Breast epithelium (tissue), 3 donors: ENCODE results near the gene LHPP.

Source experiments
- CTCF ChIP-seq, 3 donors: fragments of 450-650 bp; IDR thresholded peaks; one replicate each; pipeline ENCODE4 v1.5.1; 2016 to 2017; ENCODE audit warnings: antibody characterized with exemption in 3 of 3, mild to moderate bottlenecking in 3 of 3, moderate library complexity in 3 of 3
- POLR2AphosphoS5 ChIP-seq, 3 donors: sonication (generic); formaldehyde crosslinking; IDR thresholded peaks; one replicate each; pipeline ENCODE4 v1.6.1; 2017; ENCODE audit warnings: antibody characterized with exemption in 3 of 3

GRCh38 chr10:124593431-124593985, 131.9 kb downstream of the LHPP start:
- no peak for TF ChIP-seq CTCF (IDR thresholded peaks at IDR 0.05)
- TF ChIP-seq POLR2AphosphoS5 (IDR thresholded peaks at IDR 0.05) = no peak
